ENCODE measurements around the gene SLC19A1.

Gene SLC19A1

DNA sequence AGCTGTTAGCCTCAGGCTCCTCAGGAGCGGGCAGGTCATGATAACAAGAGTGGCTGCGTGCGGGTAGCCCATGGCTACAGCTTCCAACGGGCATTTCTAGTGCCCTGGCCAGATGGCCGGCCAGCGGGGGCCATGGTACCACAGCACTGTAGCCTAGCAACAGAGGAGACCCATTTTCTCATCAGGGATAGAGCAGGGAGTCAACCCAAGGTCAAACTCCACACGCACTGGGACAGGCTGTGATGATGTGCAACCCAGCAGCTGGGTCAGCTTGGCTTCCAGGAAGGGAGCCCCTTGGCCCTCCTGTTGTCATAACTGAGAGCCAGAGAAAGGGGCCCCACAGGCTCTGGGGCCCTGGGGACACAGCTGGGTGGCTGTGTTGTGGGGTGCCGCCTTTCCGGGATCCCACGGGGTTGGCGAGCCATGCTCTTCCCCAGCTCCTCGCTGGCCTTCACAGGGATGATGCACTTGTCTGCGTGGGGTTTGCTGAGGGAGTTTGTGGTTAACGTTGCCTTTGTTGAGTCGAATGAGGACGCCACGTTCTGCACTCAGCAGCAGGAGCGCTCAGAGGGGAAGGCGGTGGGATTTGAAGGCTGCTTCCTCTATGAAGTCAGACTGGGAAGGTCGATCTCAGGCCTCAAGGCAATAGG is 91.0 kb downstream of the SLC19A1 start:
- Mint-ChIP-seq H3K4me1 (no peaks in the 10 kb centered on the region), H3K27ac (no peak overlapping the region), H3K4me3 (no peak overlapping the region), H3K9me3 (peaks cover 8% of the 10 kb centered on the region), H3K36me3 (ENCODE audit: low read depth) (peaks cover under 1% of the 10 kb centered on the region), H3K27me3 (peaks cover 5% of the 10 kb centered on the region)
- DNase-seq (no peak), ATAC-seq (no peak)

DNA sequence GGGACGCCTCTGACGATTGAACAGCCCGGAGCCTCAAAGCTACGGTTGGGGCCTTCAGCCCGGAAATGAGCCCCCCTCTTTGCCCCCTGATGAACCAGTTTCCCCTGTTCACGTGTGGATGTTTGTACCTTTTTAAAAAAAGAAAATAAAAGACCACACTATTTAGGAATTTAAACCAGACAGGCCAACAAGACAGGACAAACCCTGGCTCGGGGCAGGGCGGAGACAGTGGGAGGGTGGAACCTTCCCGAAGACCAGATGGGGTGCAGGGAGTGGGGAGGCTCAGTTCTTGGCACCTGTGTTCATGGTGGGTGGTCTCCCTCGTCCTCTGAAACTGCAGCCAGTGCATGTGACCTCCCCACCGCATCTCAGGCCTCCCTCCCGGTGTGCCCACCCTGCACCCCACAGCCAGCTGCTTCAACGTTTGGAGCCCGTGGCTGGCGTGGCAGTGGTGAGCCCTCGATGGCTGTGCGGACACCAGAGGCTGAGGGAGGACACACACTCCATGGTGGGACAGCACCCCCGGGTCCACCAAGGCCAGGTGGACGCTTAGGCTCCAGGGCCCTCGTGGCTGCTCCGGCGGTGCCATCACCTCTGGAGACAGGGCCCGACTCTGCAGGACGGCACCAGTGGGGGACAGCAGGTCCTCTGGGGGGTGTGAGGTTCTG is 91.7 kb downstream of the SLC19A1 start:
- Mint-ChIP-seq H3K27ac (no peak overlapping the region), H3K27me3 (peaks cover 9% of the 10 kb centered on the region)
- ATAC-seq, result no peak

DNA sequence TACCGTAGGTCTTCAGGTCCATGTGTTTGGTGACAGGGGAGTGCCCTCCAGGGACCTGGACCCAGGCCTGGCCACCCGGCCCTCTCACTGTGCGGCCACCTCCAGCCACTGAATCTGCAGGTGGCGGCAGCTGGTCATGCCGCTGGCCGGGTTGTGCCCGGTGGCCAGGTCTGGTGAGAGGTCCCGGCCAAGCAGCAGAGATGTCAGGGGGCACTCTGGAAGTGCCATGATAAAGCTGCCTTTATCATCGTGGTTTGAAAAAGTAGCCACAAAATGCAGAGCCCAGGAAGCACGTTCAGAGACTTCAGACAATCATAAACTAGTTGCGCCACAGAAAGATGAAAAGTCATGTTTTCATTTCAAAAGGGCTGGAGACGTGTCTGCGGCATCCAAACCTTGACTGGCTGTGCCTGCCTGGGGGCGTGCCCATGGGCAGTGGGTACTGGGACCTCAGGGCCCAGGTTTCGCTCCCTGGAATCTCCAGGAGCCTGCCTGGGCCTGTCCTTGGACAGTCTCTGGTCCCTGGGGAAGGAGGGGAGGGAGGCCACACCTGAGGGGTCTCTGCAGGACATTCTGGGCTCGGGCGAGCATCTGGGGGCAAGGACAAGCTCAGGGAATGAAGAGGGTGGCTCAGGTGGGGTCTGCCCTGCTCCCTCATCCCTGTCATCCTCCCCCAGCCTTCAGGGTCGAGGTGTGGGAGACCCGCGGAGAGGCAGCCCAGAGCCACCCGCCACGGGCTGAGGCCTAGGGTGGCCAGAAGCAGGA is 92.4 kb downstream of the SLC19A1 start:
- Mint-ChIP-seq H3K4me1 (peaks cover 9% of the 10 kb centered on the region), H3K27me3 (peaks cover 11% of the 10 kb centered on the region), H3K27ac (no peak overlapping the region), H3K36me3 (ENCODE audit: low read depth) (peaks cover 1% of the 10 kb centered on the region), H3K9me3 (peaks cover 8% of the 10 kb centered on the region), H3K4me3 (no peak overlapping the region)
- DNase-seq (no peak), ATAC-seq (no peak)

More for the DNA sequence above, 91.7 kb downstream of the SLC19A1 start:
- Mint-ChIP-seq H3K9me3 (peaks cover 8% of the 10 kb centered on the region), H3K4me1 (peaks cover 2% of the 10 kb centered on the region), H3K4me3 (no peak overlapping the region), H3K36me3 (ENCODE audit: low read depth) (peaks cover 1% of the 10 kb centered on the region)
- no peak for DNase-seq

DNA sequence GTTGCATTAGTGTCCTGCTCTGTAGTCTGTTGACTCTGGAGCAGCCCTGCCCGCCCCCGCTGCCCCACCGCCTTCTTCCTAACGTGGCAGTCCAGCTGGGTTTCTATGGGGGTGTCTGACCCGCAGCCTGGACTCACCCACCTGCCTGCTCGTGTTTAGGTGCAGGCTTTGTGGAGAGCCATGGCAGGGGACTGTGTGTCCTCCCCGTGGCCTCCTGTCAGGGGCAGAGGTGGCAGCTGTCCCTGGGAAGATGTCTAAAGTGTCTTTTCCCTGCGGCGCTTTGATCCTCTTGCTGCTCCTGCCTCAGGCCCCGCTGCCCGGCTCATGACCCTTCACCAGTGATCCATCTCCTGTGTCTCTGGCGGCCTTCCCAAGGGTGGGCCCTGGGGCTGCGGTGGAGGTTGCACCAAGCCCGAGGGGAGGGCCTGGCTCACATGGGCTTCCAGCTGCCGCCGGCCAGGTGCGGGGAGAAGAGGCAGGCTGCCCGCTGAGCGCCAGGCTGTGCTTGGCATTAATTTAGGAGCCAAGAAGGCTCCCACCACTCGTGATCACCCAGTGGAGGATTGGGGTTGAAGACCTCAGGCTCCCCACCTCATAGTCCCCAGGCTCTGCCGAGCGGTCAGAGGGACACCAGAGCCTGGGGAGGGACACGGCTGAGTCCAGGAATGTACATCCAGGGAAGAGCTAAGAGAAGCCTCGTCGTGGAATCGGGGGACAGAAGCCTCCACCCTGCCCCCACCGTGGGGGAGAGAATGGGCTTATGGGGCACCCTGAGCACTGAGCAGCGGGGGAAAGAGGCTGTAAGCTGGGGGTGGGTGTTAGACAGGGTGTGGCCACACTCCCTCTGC is 93.2 kb downstream of the SLC19A1 start:
- Mint-ChIP-seq H3K27me3 (peaks cover 12% of the 10 kb centered on the region), H3K36me3 (ENCODE audit: low read depth) (peaks cover 1% of the 10 kb centered on the region), H3K4me3 (no peak overlapping the region), H3K27ac (no peak overlapping the region), H3K9me3 (peaks cover 8% of the 10 kb centered on the region), H3K4me1 (peaks cover 14% of the 10 kb centered on the region)
- DNase-seq (no peak), ATAC-seq (no peak)

DNA sequence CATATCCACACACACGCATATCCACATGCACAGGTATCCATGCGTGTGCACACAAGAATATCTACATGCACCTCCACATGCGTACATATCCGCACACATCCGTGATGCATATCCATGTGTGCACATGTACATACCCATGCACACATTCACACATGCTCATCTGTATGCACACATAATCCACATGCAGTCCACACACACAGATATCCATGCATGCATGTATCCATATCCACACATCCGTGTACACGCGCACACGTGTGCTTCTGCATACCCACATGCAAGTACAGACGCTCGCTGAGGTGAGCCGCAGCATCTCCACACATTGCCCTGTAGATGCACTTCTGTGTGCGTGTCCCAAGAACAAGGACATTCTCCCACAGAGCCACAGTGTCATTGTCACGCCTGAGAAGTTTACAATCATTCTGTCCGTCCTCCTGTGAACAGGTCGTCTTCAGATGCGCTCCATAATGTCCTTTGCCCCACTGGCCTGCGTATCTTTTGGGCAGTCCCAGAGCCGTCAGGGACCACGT is 93.9 kb downstream of the SLC19A1 start:
- Mint-ChIP-seq H3K27ac (no peak overlapping the region), H3K9me3 (peaks cover 8% of the 10 kb centered on the region), H3K27me3 (peaks cover 13% of the 10 kb centered on the region), H3K4me3 (no peak overlapping the region), H3K4me1 (peaks cover 14% of the 10 kb centered on the region), H3K36me3 (ENCODE audit: low read depth) (peaks cover 1% of the 10 kb centered on the region)
- no peak for ATAC-seq
- DNase-seq, result no peak

Measured in activated naive CD8-positive, alpha-beta T cell treated with anti-CD3 and anti-CD28 coated beads, Interleukin-2, amount 50 U/mL, for 24 hours (primary cell).